Neural progenitor cell (in vitro differentiated cells): ENCODE results near the gene SCAMP4. TPM values are rescaled to one million over a fixed set of nuclear protein-coding genes. Genes with fewer than 3 reads are reported as not detected.

Source experiments
- DNase-seq: peaks from one replicate; pipeline ENCODE4 v3.0.0-alpha.2; 2016; ENCODE audit warnings: low spot score
- H2AFZ ChIP-seq: fragments of 200-600 bp; sonication (generic); replicated peaks from 2 replicates; pipeline ENCODE4 v1.6.1; 2016; ENCODE audit warnings: antibody characterized with exemption
- H3F3A ChIP-seq: fragments of 200-600 bp; sonication (generic); 2 replicates; pipeline ENCODE4 v1.6.1; 2016; ENCODE audit warnings: antibody characterized with exemption, low read depth
- H3K27ac ChIP-seq: fragments of 200-600 bp; sonication (generic); 2 replicates; pipeline ENCODE4 v1.5.1; 2016; ENCODE audit warnings: mild to moderate bottlenecking
- H3K27me3 ChIP-seq: fragments of 200-600 bp; sonication (generic); 2 replicates; pipeline ENCODE4 v1.6.1; 2016; ENCODE audit warnings: mild to moderate bottlenecking, moderate library complexity
- H3K36me3 ChIP-seq: fragments of 200-600 bp; sonication (generic); 2 replicates; pipeline ENCODE4 v1.5.1; 2016
- H3K4me1 ChIP-seq: fragments of 200-600 bp; sonication (generic); 2 replicates; pipeline ENCODE4 v1.6.1; 2016; ENCODE audit warnings: mixed run types
- H3K4me2 ChIP-seq: fragments of 200-600 bp; sonication (generic); 2 replicates; pipeline ENCODE4 v1.6.1; 2016
- H3K4me3 ChIP-seq: fragments of 200-600 bp; sonication (generic); 2 replicates; pipeline ENCODE4 v1.5.1; 2016
- H3K79me2 ChIP-seq: fragments of 200-600 bp; sonication (generic); 2 replicates; pipeline ENCODE4 v1.6.1; 2016; ENCODE audit warnings: low read depth
- H3K9ac ChIP-seq: fragments of 200-600 bp; sonication (generic); 2 replicates; pipeline ENCODE4 v1.6.1; 2016
- H3K9me3 ChIP-seq: fragments of 200-600 bp; sonication (generic); 2 replicates; pipeline ENCODE4 v1.5.1; 2016; ENCODE audit warnings: low read depth
- H4K20me1 ChIP-seq: fragments of 200-600 bp; sonication (generic); 2 replicates; pipeline ENCODE4 v1.6.1; 2016; ENCODE audit warnings: low read depth
- H3K27ac Mint-ChIP-seq: 3 replicates; pipeline ENCODE4 v1.8.0; 2021; ENCODE audit warnings: mixed read lengths
- H3K27me3 Mint-ChIP-seq: 2 replicates; pipeline ENCODE4 v1.8.0; 2022; ENCODE audit warnings: low read depth, mild to moderate bottlenecking, inconsistent platforms, moderate library complexity, mixed read lengths; ENCODE audit not compliant: insufficient read depth
- H3K36me3 Mint-ChIP-seq: 3 replicates; pipeline ENCODE4 v1.8.0; 2021; ENCODE audit warnings: mixed read lengths
- H3K4me1 Mint-ChIP-seq: 3 replicates; pipeline ENCODE4 v1.8.0; 2021; ENCODE audit warnings: mixed read lengths
- H3K4me3 Mint-ChIP-seq: 3 replicates; pipeline ENCODE4 v1.8.0; 2021; ENCODE audit warnings: mild to moderate bottlenecking, moderate library complexity, mixed read lengths
- H3K9me3 Mint-ChIP-seq: 3 replicates; pipeline ENCODE4 v1.8.0; 2020; ENCODE audit warnings: mixed read lengths
- EZH2 ChIP-seq: fragments of 200-600 bp; sonication (generic); IDR thresholded peaks from 2 replicates; pipeline ENCODE4 v1.6.1; 2017; ENCODE audit warnings: antibody characterized with exemption, mild to moderate bottlenecking, moderate library complexity
- EZH2phosphoT487 ChIP-seq: fragments of 200-600 bp; sonication (generic); IDR thresholded peaks from 2 replicates; pipeline ENCODE4 v1.6.1; 2017; ENCODE audit warnings: antibody characterized with exemption
- total RNA-seq: library from RNA; depleted of rRNA; stranded (reverse); fragments of >200 nt; gene quantifications from 2 replicates; pipeline ENCODE4 v1.2.3, GENCODE V29; 2015; ENCODE audit warnings: low replicate concordance
- TF ChIP-seq, protein P1 (sequence below): fragments of 200-600 bp; sonication (generic); IDR thresholded peaks from 2 replicates; pipeline ENCODE4 v1.5.1; 2017; ENCODE audit warnings: antibody characterized with exemption, mild to moderate bottlenecking

Gene SCAMP4
- total RNA-seq, 1 donor from 2014 or later = 11.5 TPM

DNA sequence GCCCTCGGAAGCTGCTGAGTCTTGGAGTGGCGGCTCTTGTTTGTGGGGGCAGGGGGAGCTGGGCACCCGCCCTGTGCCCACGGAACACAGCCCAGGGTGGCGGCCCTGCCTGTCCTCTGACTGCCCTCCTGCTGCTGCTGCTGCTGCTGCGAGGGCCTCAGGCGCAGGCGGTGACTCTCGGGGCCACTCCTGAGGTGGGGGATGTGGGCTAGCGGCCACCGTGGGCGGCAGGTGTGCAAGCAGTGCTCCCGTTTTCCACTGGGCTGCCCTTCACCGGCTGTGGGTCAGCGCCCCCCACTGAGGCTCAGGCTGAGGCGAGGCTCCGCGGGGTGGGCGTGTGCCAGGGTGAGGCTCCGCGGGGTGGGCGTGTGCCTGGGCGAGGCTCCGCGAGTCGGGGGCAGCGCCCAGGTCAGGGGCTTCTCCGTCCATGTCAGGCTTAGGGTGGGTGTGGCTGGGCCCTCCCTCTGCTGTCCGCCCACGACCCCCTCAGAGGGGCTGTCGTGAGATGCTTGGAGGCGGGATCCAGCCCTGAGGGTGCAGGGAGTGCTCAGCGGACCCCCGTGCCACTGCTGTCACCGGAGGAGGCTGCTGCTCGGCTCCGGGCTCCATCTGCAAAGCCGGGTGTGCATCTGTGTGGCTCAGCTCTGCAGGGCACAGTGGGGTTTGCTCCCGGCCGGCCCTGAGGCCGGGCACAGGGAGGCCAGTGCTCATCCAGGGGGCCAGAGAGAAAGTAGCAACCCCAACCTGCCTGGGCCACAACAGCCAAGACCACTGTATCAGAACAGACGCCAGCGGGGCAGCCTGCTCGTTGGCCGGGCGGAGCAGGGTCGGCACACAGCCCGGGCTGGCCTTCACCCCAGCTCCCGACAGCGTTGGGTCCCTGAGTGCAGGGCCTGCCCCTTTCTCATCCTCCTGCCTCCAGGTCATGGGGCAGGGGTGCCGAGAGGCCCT, 50.2 kb downstream of the SCAMP4 start:
- peaks cover 91% of the 10 kb centered on the region for H4K20me1 ChIP-seq
- H3K27ac Mint-ChIP-seq = no peak overlapping the region
- peaks cover 12% of the 10 kb centered on the region for H3K4me1 ChIP-seq
- H3K9me3 ChIP-seq = no peaks in the 10 kb centered on the region
- peaks cover 7% of the 10 kb centered on the region for H3K36me3 Mint-ChIP-seq
- H3K4me1 Mint-ChIP-seq = peaks cover 13% of the 10 kb centered on the region
- H2AFZ ChIP-seq = no peak overlapping the region
- no peak overlapping the region for H3K4me3 ChIP-seq
- H3K9ac ChIP-seq = no peak overlapping the region
- TF ChIP-seq, protein P1, sequence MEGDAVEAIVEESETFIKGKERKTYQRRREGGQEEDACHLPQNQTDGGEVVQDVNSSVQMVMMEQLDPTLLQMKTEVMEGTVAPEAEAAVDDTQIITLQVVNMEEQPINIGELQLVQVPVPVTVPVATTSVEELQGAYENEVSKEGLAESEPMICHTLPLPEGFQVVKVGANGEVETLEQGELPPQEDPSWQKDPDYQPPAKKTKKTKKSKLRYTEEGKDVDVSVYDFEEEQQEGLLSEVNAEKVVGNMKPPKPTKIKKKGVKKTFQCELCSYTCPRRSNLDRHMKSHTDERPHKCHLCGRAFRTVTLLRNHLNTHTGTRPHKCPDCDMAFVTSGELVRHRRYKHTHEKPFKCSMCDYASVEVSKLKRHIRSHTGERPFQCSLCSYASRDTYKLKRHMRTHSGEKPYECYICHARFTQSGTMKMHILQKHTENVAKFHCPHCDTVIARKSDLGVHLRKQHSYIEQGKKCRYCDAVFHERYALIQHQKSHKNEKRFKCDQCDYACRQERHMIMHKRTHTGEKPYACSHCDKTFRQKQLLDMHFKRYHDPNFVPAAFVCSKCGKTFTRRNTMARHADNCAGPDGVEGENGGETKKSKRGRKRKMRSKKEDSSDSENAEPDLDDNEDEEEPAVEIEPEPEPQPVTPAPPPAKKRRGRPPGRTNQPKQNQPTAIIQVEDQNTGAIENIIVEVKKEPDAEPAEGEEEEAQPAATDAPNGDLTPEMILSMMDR = no peak
- TF ChIP-seq EZH2phosphoT487 (no peak), EZH2 (no peak)
- no peak overlapping the region for H3K27ac ChIP-seq
- no peaks in the 10 kb centered on the region for H3F3A ChIP-seq
- no peaks in the 10 kb centered on the region for H3K36me3 ChIP-seq
- H3K27me3 Mint-ChIP-seq = no peaks in the 10 kb centered on the region
- no peaks in the 10 kb centered on the region for H3K27me3 ChIP-seq
- H3K4me2 ChIP-seq = no peak overlapping the region
- H3K4me3 Mint-ChIP-seq = no peak overlapping the region
- H3K9me3 Mint-ChIP-seq = no peaks in the 10 kb centered on the region
- H3K79me2 ChIP-seq = peaks cover 93% of the 10 kb centered on the region
- no peak for DNase-seq

DNA sequence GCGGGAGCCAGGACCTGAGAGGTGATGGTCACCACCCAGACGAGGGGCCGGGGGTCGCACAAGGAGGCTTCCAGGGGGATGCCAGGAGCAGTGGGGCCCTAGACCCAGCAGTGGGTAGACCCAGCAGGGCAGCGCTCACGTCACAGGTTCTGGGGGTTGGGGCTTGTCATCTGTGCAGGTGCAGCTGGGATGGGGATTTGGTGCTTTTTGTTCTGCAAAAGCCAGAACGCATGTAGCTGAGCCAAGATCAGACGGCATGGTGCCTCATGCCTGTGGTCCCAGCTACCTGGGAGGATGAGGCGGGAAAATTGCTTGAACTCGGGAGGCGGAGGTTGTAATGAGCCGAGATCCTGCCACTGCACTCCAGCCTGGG, 50.9 kb downstream of the SCAMP4 start:
- TF ChIP-seq EZH2phosphoT487 (no peak), EZH2 (no peak)
- TF ChIP-seq, protein P1 = no peak
- H3K4me1 ChIP-seq = peaks cover 12% of the 10 kb centered on the region
- no peak overlapping the region for H3K4me3 Mint-ChIP-seq
- H3K36me3 ChIP-seq = no peaks in the 10 kb centered on the region
- H3K9me3 Mint-ChIP-seq = no peaks in the 10 kb centered on the region
- peaks cover 13% of the 10 kb centered on the region for H3K4me1 Mint-ChIP-seq
- H3K4me2 ChIP-seq = no peak overlapping the region
- H3K27me3 ChIP-seq = no peaks in the 10 kb centered on the region
- no peak overlapping the region for H3K27ac ChIP-seq
- H3K27ac Mint-ChIP-seq = no peak overlapping the region
- H3F3A ChIP-seq = no peaks in the 10 kb centered on the region
- H3K27me3 Mint-ChIP-seq = no peaks in the 10 kb centered on the region
- H2AFZ ChIP-seq = no peak overlapping the region
- no peak for DNase-seq
- H3K9me3 ChIP-seq = no peaks in the 10 kb centered on the region
- H4K20me1 ChIP-seq = peaks cover 93% of the 10 kb centered on the region
- peaks cover 7% of the 10 kb centered on the region for H3K36me3 Mint-ChIP-seq
- no peak overlapping the region for H3K4me3 ChIP-seq
- no peak overlapping the region for H3K9ac ChIP-seq
- H3K79me2 ChIP-seq = peaks cover 93% of the 10 kb centered on the region

DNA sequence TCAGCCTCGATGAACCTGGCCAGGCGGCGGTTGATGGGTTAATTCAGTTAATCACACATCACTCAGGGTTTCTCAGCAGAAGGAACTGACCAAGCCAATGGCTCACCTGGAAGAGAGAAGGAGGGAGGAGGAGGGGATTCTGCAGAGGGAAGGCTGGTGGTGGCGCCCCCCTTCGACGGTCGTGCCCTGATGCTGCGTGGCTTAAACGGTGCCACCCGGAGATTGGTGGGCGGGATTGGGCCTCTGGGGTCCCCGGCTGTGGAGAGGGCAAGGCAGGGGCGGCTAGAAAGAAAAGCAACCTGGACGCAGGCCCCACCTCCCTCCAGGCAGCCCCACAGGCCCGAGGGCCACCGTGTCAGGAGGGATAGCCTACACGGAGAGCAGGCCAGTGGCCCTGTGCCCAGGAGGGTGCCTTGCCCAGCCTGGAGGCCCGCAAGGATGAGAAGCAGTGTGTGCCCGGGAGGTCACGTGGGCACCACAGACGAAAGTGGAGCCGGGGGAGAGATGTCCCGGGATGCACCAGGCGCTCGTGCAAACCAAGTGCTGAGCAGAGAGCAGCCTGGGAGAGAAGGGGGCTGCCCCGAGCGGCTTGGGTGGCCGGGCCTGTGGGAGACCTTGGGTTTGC, 51.8 kb downstream of the SCAMP4 start:
- TF ChIP-seq, protein P1 = peak; percentile 34
- TF ChIP-seq EZH2phosphoT487 = no peak
- TF ChIP-seq EZH2 = no peak
- Histone ChIP-seq H3K9ac (peak overlapping the region; percentile 37), H3K4me2 (no peak overlapping the region), H3F3A (no peaks in the 10 kb centered on the region), H2AFZ (no peak overlapping the region), H3K27ac (no peak overlapping the region), H3K4me3 (no peak overlapping the region), H4K20me1 (peaks cover 96% of the 10 kb centered on the region), H3K27me3 (no peaks in the 10 kb centered on the region), H3K9me3 (no peaks in the 10 kb centered on the region), H3K4me1 (peaks cover 12% of the 10 kb centered on the region), H3K79me2 (peaks cover 93% of the 10 kb centered on the region), H3K36me3 (no peaks in the 10 kb centered on the region)
- no peaks in the 10 kb centered on the region for H3K9me3 Mint-ChIP-seq
- DNase-seq = peak; percentile 40
- H3K27ac Mint-ChIP-seq = no peak overlapping the region
- H3K4me3 Mint-ChIP-seq = no peak overlapping the region
- peaks cover 4% of the 10 kb centered on the region for H3K36me3 Mint-ChIP-seq
- H3K4me1 Mint-ChIP-seq = peaks cover 13% of the 10 kb centered on the region
- H3K27me3 Mint-ChIP-seq = no peaks in the 10 kb centered on the region
